CD8-positive, alpha-beta memory T cell (primary cell): ENCODE measurements around the gene CADPS. TPM values are rescaled to one million over a fixed set of nuclear protein-coding genes. Genes with fewer than 3 reads are reported as not detected.
A peak's percentile ranks its signal among the peaks of the same experiment; 100 is the strongest.

ENCODE experiments used
- CTCF ChIA-PET: fragments of 350-600 bp; sonication (Branson Sonifier 250); formaldehyde crosslinking; loops from one replicate; lab custom pipeline; 2021; ENCODE audit warnings: antibody characterized with exemption; lab: Charles Lee
- POLR2A ChIA-PET: fragments of 350-600 bp; sonication (Branson Sonifier 250); formaldehyde crosslinking; loops from one replicate; lab custom pipeline; 2021; ENCODE audit warnings: antibody characterized with exemption; lab: Charles Lee
- DNase-seq, 5 donors: peaks; one replicate each; pipeline versions ENCODE4 v3.0.0 to v3.0.0-alpha.2; 2020 to 2022; ENCODE audit warnings: mixed read lengths in 1 of 5
- H3K27ac ChIP-seq: one replicate; pipeline ENCODE4 v1.7.0; 2013; ENCODE audit warnings: low read depth, mild to moderate bottlenecking, low read length, moderate library complexity
- H3K27me3 ChIP-seq: 2 replicates; pipeline ENCODE4 v1.7.0; 2013; ENCODE audit warnings: low read length, mild to moderate bottlenecking; ENCODE audit not compliant: insufficient read depth, poor library complexity, severe bottlenecking
- H3K36me3 ChIP-seq: 2 replicates; pipeline ENCODE4 v1.7.0; 2013; ENCODE audit warnings: mild to moderate bottlenecking, low read length, moderate library complexity; ENCODE audit not compliant: insufficient read depth
- H3K4me1 ChIP-seq: 2 replicates; pipeline ENCODE4 v1.7.0; 2013; ENCODE audit warnings: mild to moderate bottlenecking, low read length, moderate library complexity; ENCODE audit not compliant: insufficient read depth
- H3K4me3 ChIP-seq: 2 replicates; pipeline ENCODE4 v1.7.0; 2013; ENCODE audit warnings: mild to moderate bottlenecking, low read length
- H3K9me3 ChIP-seq: 2 replicates; pipeline ENCODE4 v1.7.0; 2013; ENCODE audit warnings: mild to moderate bottlenecking, low read length
- H3K27ac Mint-ChIP-seq, 8 donors: one replicate each; pipeline ENCODE4 v1.8.0; 2020 to 2021; ENCODE audit warnings: mixed read lengths in 8 of 8, mild to moderate bottlenecking in 6 of 8, inconsistent platforms in 3 of 8, moderate library complexity in 3 of 8
- H3K27me3 Mint-ChIP-seq, 2 donors: one replicate each; pipeline ENCODE4 v1.8.0; 2020 to 2021; ENCODE audit warnings: mixed read lengths in 2 of 2, mild to moderate bottlenecking in 1 of 2, moderate library complexity in 1 of 2
- H3K36me3 Mint-ChIP-seq, 3 donors: one replicate each; pipeline ENCODE4 v1.8.0; 2020 to 2021; ENCODE audit warnings: mixed read lengths in 3 of 3, inconsistent platforms in 1 of 3, mild to moderate bottlenecking in 1 of 3
- H3K4me1 Mint-ChIP-seq, 3 donors: one replicate each; pipeline ENCODE4 v1.8.0; 2020 to 2021; ENCODE audit warnings: mixed read lengths in 3 of 3, inconsistent platforms in 1 of 3, mild to moderate bottlenecking in 1 of 3
- H3K4me3 Mint-ChIP-seq, 7 donors: one replicate each; pipeline ENCODE4 v1.8.0; 2020 to 2021; ENCODE audit warnings: mixed read lengths in 7 of 7, mild to moderate bottlenecking in 6 of 7, moderate library complexity in 4 of 7, inconsistent platforms in 2 of 7
- H3K9me3 Mint-ChIP-seq, 5 donors: one replicate each; pipeline ENCODE4 v1.8.0; 2020 to 2022; ENCODE audit warnings: mixed read lengths in 5 of 5, mild to moderate bottlenecking in 3 of 5, moderate library complexity in 2 of 5, inconsistent platforms in 1 of 5
- polyA plus RNA-seq: library from polyadenylated mRNA; unstranded; fragments of 300-500 nt; fragmentation: Illumina TruSeq; gene quantifications from one replicate; pipeline ENCODE4 v1.2.3, GENCODE V29; 2021
- total RNA-seq, 2 experiments: library from RNA; stranded (reverse); gene quantifications; one replicate each; pipeline ENCODE4 v1.2.3, GENCODE V29; 2021

Gene CADPS
- total and polyA plus RNA-seq, 3 experiments from 2014 or later = not detected

GRCh38 chr3:62566022-62566557 is 309.1 kb downstream of the CADPS start:
- H3K27me3 Mint-ChIP-seq = no peaks in the 10 kb centered on the region
- H3K9me3 ChIP-seq = no peaks in the 10 kb centered on the region
- ChIA-PET CTCF (no interaction called here), POLR2A (no interaction called here)
- H3K4me1 ChIP-seq = no peaks in the 10 kb centered on the region
- H3K4me3 ChIP-seq = no peak overlapping the region
- H3K36me3 ChIP-seq = no peaks in the 10 kb centered on the region
- no peaks in the 10 kb centered on the region for H3K4me1 Mint-ChIP-seq
- H3K27me3 ChIP-seq = no peaks in the 10 kb centered on the region
- peaks cover 0 to 2% (median 0%) of the 10 kb centered on the region in 5 donors for H3K9me3 Mint-ChIP-seq
- no peak overlapping the region for H3K4me3 Mint-ChIP-seq
- H3K36me3 Mint-ChIP-seq = no peaks in the 10 kb centered on the region
- no peak overlapping the region for H3K27ac ChIP-seq
- no peak for DNase-seq
- no peak overlapping the region for H3K27ac Mint-ChIP-seq

- ChIA-PET POLR2A (no interaction called here), CTCF (no interaction called here)
- peaks cover 0 to 6% (median 3%) of the 10 kb centered on the region in 5 donors for H3K9me3 Mint-ChIP-seq
Observed at GRCh38 chr3:62562596-62562995, 312.6 kb downstream of the CADPS start.

GRCh38 chr3:62562017-62562416 is 313.2 kb downstream of the CADPS start:
- Histone ChIP-seq H3K27ac (no peak overlapping the region), H3K27me3 (no peaks in the 10 kb centered on the region), H3K36me3 (no peaks in the 10 kb centered on the region), H3K4me3 (no peak overlapping the region), H3K9me3 (no peaks in the 10 kb centered on the region), H3K4me1 (no peaks in the 10 kb centered on the region)
- POLR2A ChIA-PET = no interaction called here
- H3K4me3 Mint-ChIP-seq = no peak overlapping the region
- CTCF ChIA-PET = no interaction called here
- H3K4me1 Mint-ChIP-seq = no peaks in the 10 kb centered on the region
- H3K36me3 Mint-ChIP-seq = no peaks in the 10 kb centered on the region
- no peak overlapping the region for H3K27ac Mint-ChIP-seq
- DNase-seq = no peak
- H3K9me3 Mint-ChIP-seq = peaks cover 0 to 6% (median 3%) of the 10 kb centered on the region in 5 donors
- H3K27me3 Mint-ChIP-seq = peaks cover 0 to 2% of the 10 kb centered on the region in 2 donors

More at GRCh38 chr3:62562596-62562995, 312.6 kb downstream of the CADPS start:
- Histone ChIP-seq H3K4me1 (no peaks in the 10 kb centered on the region), H3K36me3 (no peaks in the 10 kb centered on the region), H3K27ac (no peak overlapping the region), H3K4me3 (no peak overlapping the region), H3K27me3 (no peaks in the 10 kb centered on the region), H3K9me3 (no peaks in the 10 kb centered on the region)
- no peaks in the 10 kb centered on the region for H3K4me1 Mint-ChIP-seq
- no peak overlapping the region for H3K4me3 Mint-ChIP-seq
- H3K36me3 Mint-ChIP-seq = no peaks in the 10 kb centered on the region
- DNase-seq = no peak
- no peak overlapping the region for H3K27ac Mint-ChIP-seq
- H3K27me3 Mint-ChIP-seq = peaks cover 0 to 2% of the 10 kb centered on the region in 2 donors

- Mint-ChIP-seq H3K4me3 (no peak overlapping the region), H3K9me3 (peaks cover 0 to 6% (median 4%) of the 10 kb centered on the region in 5 donors), H3K27ac (no peak overlapping the region), H3K36me3 (no peaks in the 10 kb centered on the region), H3K27me3 (peaks cover 0 to 2% of the 10 kb centered on the region in 2 donors), H3K4me1 (no peaks in the 10 kb centered on the region)
- H3K36me3 ChIP-seq = no peaks in the 10 kb centered on the region
- CTCF ChIA-PET = no interaction called here
- H3K4me1 ChIP-seq = no peaks in the 10 kb centered on the region
- H3K4me3 ChIP-seq = no peak overlapping the region
- DNase-seq = no peak
- H3K27me3 ChIP-seq = no peaks in the 10 kb centered on the region
- H3K27ac ChIP-seq = no peak overlapping the region
- POLR2A ChIA-PET = no interaction called here
- no peaks in the 10 kb centered on the region for H3K9me3 ChIP-seq
Observed at GRCh38 chr3:62559831-62560445, 315.3 kb downstream of the CADPS start.

- H3K36me3 ChIP-seq = no peaks in the 10 kb centered on the region
- peaks cover 0 to 2% of the 10 kb centered on the region in 2 donors for H3K27me3 Mint-ChIP-seq
- no peak overlapping the region for H3K27ac Mint-ChIP-seq
- no peak overlapping the region for H3K27ac ChIP-seq
- H3K4me1 Mint-ChIP-seq = no peaks in the 10 kb centered on the region
- H3K9me3 ChIP-seq = no peaks in the 10 kb centered on the region
- ChIA-PET CTCF (no interaction called here), POLR2A (no interaction called here)
- H3K4me1 ChIP-seq = no peaks in the 10 kb centered on the region
- H3K4me3 ChIP-seq = no peak overlapping the region
- peak in 1 of 5 donors; percentile 2 for DNase-seq
- no peaks in the 10 kb centered on the region for H3K27me3 ChIP-seq
- H3K9me3 Mint-ChIP-seq = peaks cover 0 to 6% (median 4%) of the 10 kb centered on the region in 5 donors
- no peaks in the 10 kb centered on the region for H3K36me3 Mint-ChIP-seq
- no peak overlapping the region for H3K4me3 Mint-ChIP-seq
Observed at GRCh38 chr3:62558549-62559112, 316.6 kb downstream of the CADPS start.

GRCh38 chr3:62557983-62558382 is 317.2 kb downstream of the CADPS start:
- Histone ChIP-seq H3K4me3 (no peak overlapping the region), H3K27me3 (no peaks in the 10 kb centered on the region), H3K9me3 (no peaks in the 10 kb centered on the region), H3K4me1 (no peaks in the 10 kb centered on the region), H3K36me3 (no peaks in the 10 kb centered on the region), H3K27ac (no peak overlapping the region)
- Mint-ChIP-seq H3K27ac (no peak overlapping the region), H3K36me3 (no peaks in the 10 kb centered on the region), H3K4me3 (no peak overlapping the region), H3K27me3 (peaks cover 0 to 2% of the 10 kb centered on the region in 2 donors), H3K9me3 (peaks cover 2 to 8% (median 3%) of the 10 kb centered on the region in 5 donors), H3K4me1 (no peaks in the 10 kb centered on the region)
- DNase-seq = no peak
- ChIA-PET CTCF (no interaction called here), POLR2A (no interaction called here)

- Histone ChIP-seq H3K27ac (no peak overlapping the region), H3K4me3 (no peak overlapping the region), H3K4me1 (no peaks in the 10 kb centered on the region), H3K36me3 (no peaks in the 10 kb centered on the region), H3K27me3 (no peaks in the 10 kb centered on the region), H3K9me3 (no peaks in the 10 kb centered on the region)
- CTCF ChIA-PET = no interaction called here
- POLR2A ChIA-PET = no interaction called here
- Mint-ChIP-seq H3K27ac (no peak overlapping the region), H3K27me3 (peaks cover 0 to 2% of the 10 kb centered on the region in 2 donors), H3K36me3 (no peaks in the 10 kb centered on the region), H3K4me1 (no peaks in the 10 kb centered on the region), H3K9me3 (peaks cover 2 to 12% (median 3%) of the 10 kb centered on the region in 5 donors), H3K4me3 (no peak overlapping the region)
- DNase-seq = no peak
Observed at GRCh38 chr3:62557450-62557849, 317.8 kb downstream of the CADPS start.

- Mint-ChIP-seq H3K27me3 (peaks cover 0 to 3% of the 10 kb centered on the region in 2 donors), H3K4me3 (no peak overlapping the region), H3K36me3 (no peaks in the 10 kb centered on the region), H3K9me3 (peaks cover 2 to 18% (median 3%) of the 10 kb centered on the region in 5 donors), H3K4me1 (no peaks in the 10 kb centered on the region), H3K27ac (no peak overlapping the region)
- H3K4me3 ChIP-seq = no peak overlapping the region
- no peaks in the 10 kb centered on the region for H3K27me3 ChIP-seq
- no peak overlapping the region for H3K27ac ChIP-seq
- POLR2A ChIA-PET = no interaction called here
- CTCF ChIA-PET = no interaction called here
- H3K36me3 ChIP-seq = no peaks in the 10 kb centered on the region
- no peaks in the 10 kb centered on the region for H3K4me1 ChIP-seq
- H3K9me3 ChIP-seq = no peaks in the 10 kb centered on the region
- DNase-seq = no peak
Observed at GRCh38 chr3:62556121-62556815, 318.9 kb downstream of the CADPS start.
